Inflammatory macrophage (primary cell): ENCODE results near the gene LCN2.
"Not testable (repeated sequence)": the region's sequence is repeated elsewhere in the genome, so short reads cannot be mapped to it uniquely, and the experiment has no call there.

Source experiments
- DNase-seq, 2 donors: peaks; one replicate each; pipeline ENCODE4 v3.0.0-alpha.2; 2020 to 2022
- total RNA-seq, 18 experiments: gene quantifications; one replicate each; lab custom pipeline; 2026; ENCODE audit warnings: mixed read lengths in 6 of 18, inconsistent platforms in 2 of 18; lab: John Stamatoyannopoulos, UW

The LCN2 gene
- total RNA-seq = 0 to 2.0 (median 0) reads per million in 18 experiments

DNA sequence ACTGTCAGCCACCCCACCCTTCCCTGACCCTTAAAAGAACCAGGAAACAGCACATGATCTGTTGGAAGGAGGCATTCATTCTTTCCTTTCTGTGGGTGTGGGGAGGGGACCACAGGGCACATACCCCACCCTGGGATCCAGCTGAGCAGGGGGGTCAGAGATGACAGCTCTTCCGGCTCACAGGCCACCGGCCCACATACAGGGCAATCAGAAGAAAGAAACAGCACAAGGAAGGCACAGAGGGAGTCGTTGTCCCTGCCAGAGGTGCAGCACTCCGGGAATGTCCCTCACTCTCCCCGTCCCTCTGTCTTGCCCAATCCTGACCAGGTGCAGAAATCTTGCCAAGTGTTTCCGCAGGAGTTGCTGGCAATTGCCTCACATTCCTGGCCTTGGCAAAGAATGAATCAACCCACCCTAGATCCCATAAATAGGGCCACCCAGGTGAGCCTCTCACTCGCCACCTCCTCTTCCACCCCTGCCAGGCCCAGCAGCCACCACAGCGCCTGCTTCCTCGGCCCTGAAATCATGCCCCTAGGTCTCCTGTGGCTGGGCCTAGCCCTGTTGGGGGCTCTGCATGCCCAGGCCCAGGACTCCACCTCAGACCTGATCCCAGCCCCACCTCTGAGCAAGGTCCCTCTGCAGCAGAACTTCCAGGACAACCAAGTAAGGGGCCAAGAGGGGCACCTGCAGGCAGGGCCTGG lies at the start of gene LCN2:
Gene LCN2, plus strand, starts transcription at position 453 of the 701 bp plus-strand sequence. Its CDS starts 73 bp downstream, at position 526.
- no peak for DNase-seq

DNA sequence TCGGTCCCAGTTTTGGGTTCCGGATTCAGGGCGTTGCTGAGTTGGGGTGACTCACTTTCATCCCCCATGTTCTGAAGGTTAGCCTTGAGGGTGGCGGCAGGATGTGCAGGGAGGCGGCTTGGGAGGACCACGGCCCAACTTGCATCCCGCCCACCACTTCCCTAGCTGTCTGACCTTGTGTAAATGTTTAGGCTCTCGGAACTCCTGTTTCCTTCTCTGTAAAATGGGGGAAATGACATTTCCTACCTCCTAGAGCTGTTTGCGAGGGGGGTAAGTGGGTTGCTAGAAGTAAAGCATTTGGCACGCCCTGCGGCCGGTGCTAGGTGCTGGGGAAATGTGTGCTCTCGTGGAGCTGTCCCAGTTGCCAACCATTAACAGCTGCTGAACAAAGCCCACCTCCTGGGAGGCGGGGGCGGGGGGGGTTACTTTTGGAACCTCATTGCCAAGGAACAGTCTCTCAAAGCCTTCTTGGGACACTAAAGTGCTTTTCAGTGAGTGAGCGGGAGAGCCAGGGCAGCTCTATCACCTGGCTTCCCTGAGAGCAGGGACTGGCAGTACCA lies 49.2 kb upstream of the LCN2 start:
- DNase-seq = peak; percentile 60 to 70

- no peak for DNase-seq
These were observed 48.7 kb upstream of the LCN2 start for GRCh38 chr9:128100581-128100980.

- DNase-seq = no peak
These were observed 48.0 kb upstream of the LCN2 start for GRCh38 chr9:128101231-128101661.

- DNase-seq = no peak
These were observed 47.6 kb upstream of the LCN2 start for GRCh38 chr9:128101690-128102089.

GRCh38 chr9:128102196-128102595 lies 47.1 kb upstream of the LCN2 start:
- DNase-seq = no peak

DNA sequence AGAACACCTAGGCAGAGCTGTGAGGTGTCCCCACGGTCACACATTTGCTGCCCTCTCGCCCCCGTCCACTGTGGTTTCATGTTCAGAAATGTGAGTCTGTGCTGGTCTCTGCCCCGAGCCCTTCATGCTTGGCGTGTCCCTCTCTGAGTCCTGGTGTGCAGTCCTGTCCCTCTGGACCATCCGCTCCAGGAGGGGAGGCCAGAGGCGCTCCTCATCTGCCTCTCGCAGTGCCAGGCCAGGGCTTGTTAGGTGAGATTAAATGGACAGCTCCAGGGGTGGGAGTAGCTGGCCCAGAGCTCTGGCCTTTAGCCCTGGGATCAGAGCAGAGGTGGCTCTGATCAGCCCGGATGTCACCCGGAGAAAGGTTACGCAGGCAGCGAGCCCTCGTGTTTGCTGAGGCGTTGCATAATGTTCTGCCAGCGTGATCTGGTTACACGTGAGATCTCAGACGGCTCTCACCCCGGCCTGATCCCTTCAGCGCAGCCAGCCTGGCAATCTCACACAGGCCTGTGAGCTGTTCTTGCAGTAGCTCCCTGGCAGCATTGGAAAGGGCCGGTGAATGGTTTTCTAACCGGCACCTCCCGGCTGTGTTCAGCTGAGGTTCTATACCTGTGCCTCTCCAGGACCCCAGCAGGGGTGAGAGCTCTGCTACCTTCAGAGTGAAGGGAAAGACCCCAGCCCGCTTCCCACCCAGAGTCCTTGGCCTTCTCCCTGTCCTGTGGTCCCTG lies 46.2 kb upstream of the LCN2 start:
- peak; percentile 41 to 54 for DNase-seq

DNA sequence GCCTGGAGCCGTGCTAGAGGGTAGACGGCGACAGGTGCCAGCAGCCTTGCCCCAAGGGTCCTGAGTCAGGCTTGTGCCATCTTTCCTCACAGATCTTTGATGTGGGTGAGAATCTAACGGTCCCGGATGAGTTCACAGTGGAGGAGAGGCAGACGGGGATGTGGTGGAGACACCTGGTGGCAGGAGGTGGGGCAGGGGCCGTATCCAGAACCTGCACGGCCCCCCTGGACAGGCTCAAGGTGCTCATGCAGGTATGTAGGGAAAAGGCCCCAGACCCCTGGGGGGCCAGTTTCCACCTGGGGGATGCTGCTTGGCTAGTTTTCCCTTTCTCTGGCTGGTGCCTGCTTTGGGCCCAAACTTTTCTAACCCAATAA lies 45.7 kb upstream of the LCN2 start:
- DNase-seq = no peak

DNA sequence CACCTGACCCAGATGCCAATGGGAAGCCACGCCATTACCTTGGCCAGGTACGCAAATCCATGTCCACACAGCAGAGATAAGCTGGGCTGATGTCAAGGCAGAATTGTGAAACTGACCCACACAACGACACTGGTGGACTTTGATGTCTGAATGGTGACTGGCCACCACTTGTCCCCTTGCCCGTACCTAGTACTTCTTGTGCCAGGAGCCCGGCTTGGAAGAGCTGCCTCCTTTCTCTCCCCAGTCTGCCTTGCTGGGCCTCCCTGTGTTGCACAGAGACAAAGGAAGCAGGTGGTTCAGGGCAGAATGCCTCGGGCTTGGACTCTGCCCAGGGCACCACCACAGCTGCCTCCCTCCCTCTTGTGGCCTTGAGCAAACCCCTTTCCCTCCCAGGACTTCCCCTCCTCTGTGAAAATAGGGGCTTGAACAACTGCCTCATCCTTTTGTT lies 45.1 kb upstream of the LCN2 start:
- DNase-seq = no peak

GRCh38 chr9:128105538-128106175 lies 43.6 kb upstream of the LCN2 start:
- no peak for DNase-seq

GRCh38 chr9:128106181-128106939 lies 42.9 kb upstream of the LCN2 start:
- DNase-seq = no peak

GRCh38 chr9:128106940-128107467 lies 42.2 kb upstream of the LCN2 start:
- no peak for DNase-seq

- DNase-seq = no peak
These were observed 41.6 kb upstream of the LCN2 start for GRCh38 chr9:128107468-128108268.

DNA sequence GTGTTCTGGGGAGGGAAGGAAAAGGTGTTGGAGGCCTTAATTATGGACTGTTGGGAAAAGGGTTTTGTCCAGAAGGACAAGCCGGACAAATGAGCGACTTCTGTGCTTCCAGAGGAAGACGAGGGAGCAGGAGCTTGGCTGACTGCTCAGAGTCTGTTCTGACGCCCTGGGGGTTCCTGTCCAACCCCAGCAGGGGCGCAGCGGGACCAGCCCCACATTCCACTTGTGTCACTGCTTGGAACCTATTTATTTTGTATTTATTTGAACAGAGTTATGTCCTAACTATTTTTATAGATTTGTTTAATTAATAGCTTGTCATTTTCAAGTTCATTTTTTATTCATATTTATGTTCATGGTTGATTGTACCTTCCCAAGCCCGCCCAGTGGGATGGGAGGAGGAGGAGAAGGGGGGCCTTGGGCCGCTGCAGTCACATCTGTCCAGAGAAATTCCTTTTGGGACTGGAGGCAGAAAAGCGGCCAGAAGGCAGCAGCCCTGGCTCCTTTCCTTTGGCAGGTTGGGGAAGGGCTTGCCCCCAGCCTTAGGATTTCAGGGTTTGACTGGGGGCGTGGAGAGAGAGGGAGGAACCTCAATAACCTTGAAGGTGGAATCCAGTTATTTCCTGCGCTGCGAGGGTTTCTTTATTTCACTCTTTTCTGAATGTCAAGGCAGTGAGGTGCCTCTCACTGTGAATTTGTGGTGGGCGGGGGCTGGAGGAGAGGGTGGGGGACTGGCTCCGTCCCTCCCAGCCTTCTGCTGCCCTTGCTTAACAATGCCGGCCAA lies 40.8 kb upstream of the LCN2 start:
- DNase-seq = no peak

GRCh38 chr9:128109050-128109709 lies 40.1 kb upstream of the LCN2 start:
- DNase-seq = no peak

- not testable (repeated sequence) for DNase-seq
These were observed 37.5 kb upstream of the LCN2 start for GRCh38 chr9:128111726-128112125.

GRCh38 chr9:128113526-128114325 lies 35.5 kb upstream of the LCN2 start:
- no peak for DNase-seq

DNA sequence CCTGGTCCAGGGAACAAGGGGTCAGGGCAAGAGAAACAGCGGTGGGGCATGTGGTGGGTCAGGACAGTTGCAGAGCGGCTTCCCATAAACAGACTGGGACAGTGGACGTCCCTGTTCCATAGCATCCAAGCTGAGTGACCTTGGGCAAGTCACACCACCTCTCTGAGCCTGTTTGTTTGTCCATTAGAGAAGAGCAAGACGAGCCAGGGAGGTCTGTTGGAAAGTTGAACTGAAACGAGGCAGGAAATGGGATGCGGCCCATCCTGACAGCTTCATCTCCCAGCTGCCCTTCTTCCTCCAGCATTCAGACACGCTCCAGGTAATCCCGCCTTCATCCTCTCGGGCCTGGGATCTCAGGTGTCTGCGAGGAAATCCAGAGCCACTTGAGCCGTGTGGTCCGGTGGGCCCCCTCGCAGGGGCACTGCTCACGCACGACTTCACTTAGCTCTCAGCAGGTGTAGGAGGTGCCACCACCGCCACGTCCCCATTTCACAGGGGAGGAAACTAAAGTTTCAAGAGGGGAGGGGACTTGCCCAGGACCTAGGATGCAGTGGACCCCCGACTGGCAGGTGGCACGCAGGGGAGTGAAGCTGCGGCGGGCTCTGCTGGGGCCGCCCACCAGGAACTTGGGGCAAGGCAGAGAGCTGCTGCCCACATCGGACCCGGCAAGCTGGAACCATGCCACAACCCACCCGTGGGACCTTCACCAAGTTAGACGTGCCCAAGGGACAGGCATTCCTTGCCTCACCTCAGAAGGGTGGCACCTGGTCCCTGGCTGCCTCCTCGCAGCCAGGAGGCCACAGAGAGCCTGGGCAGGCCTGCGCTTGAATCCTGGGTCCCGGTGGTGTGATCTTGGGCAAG lies 34.7 kb upstream of the LCN2 start:
- no peak for DNase-seq
